NB4 (cell line): ENCODE data around the gene RHBDD3.
"Not testable (repeated sequence)": the region's sequence is repeated elsewhere in the genome, so short reads cannot be mapped to it uniquely, and the experiment has no call there.

Source experiments
- DNase-seq: peaks from one replicate; pipeline ENCODE4 v3.0.0; 2010; ENCODE audit warnings: low read depth
- H3K4me3 ChIP-seq: one replicate; pipeline ENCODE4 v1.5.1; 2011; ENCODE audit warnings: mild to moderate bottlenecking, low read depth, low read length, moderate library complexity
- MYC ChIP-seq: IDR thresholded peaks from 2 replicates; pipeline ENCODE4 v1.6.1; 2011; ENCODE audit warnings: low read depth, low read length
- POLR2A ChIP-seq: IDR thresholded peaks from 2 replicates; pipeline ENCODE4 v1.6.1; 2011; ENCODE audit warnings: mild to moderate bottlenecking; ENCODE audit not compliant: insufficient read length; ENCODE audit errors: extremely low read depth
- TF ChIP-seq, protein P1 (sequence below): IDR thresholded peaks from one replicate; pipeline ENCODE4 v1.5.1; 2012; ENCODE audit warnings: low read depth, low read length
- TF ChIP-seq, protein P2 (sequence below): IDR thresholded peaks from 2 replicates; pipeline ENCODE4 v1.6.1; 2011; ENCODE audit warnings: low read depth, low read length

The RHBDD3 gene

DNA sequence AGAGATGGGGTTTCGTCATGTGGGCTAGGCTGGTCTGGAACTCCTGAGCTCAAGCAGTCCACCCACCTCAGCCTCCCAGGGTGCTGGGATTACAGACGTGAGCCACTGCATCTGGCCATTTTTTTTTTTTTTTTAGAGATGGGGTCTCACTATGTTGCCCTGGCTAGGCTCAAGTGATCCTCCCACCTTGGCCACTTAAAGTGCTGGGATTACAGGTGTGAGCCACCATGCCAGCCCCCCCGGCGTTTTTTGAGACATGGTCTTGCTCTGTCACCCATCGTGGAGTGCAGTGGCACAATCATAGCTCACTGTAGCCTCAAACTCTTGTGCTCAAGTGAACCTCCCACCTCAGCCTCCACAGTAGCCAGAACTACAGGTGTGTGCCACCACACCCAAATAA is 16.5 kb downstream of the RHBDD3 start:
- TF ChIP-seq, protein P1, sequence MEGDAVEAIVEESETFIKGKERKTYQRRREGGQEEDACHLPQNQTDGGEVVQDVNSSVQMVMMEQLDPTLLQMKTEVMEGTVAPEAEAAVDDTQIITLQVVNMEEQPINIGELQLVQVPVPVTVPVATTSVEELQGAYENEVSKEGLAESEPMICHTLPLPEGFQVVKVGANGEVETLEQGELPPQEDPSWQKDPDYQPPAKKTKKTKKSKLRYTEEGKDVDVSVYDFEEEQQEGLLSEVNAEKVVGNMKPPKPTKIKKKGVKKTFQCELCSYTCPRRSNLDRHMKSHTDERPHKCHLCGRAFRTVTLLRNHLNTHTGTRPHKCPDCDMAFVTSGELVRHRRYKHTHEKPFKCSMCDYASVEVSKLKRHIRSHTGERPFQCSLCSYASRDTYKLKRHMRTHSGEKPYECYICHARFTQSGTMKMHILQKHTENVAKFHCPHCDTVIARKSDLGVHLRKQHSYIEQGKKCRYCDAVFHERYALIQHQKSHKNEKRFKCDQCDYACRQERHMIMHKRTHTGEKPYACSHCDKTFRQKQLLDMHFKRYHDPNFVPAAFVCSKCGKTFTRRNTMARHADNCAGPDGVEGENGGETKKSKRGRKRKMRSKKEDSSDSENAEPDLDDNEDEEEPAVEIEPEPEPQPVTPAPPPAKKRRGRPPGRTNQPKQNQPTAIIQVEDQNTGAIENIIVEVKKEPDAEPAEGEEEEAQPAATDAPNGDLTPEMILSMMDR, result no peak
- no peak for TF ChIP-seq MYC
- TF ChIP-seq, protein P2, sequence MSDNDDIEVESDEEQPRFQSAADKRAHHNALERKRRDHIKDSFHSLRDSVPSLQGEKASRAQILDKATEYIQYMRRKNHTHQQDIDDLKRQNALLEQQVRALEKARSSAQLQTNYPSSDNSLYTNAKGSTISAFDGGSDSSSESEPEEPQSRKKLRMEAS, result no peak
- no peak for TF ChIP-seq POLR2A
- no peak overlapping the region for H3K4me3 ChIP-seq
- no peak for DNase-seq

DNA sequence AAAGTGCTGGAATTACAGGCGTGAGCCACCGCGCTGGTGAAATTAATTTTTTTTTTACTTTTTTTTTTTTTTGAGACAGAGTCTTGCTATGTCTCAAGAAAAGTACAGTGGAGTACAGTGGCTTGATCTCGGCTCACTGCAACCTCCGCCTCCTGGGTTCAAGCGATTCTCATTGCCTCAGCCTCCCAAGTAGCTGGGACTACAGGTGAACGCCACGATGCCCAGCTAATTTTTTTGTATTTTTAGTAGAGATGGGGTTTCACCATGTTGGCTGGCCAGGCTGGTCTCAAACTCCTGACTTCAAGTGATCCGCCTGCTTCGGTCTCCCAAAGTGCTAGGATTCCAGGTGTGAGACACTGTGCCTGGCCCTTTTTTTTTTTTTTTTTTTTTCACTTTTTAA is 19.9 kb downstream of the RHBDD3 start:
- DNase-seq, H3K4me3 ChIP-seq: not testable (repeated sequence)

DNA sequence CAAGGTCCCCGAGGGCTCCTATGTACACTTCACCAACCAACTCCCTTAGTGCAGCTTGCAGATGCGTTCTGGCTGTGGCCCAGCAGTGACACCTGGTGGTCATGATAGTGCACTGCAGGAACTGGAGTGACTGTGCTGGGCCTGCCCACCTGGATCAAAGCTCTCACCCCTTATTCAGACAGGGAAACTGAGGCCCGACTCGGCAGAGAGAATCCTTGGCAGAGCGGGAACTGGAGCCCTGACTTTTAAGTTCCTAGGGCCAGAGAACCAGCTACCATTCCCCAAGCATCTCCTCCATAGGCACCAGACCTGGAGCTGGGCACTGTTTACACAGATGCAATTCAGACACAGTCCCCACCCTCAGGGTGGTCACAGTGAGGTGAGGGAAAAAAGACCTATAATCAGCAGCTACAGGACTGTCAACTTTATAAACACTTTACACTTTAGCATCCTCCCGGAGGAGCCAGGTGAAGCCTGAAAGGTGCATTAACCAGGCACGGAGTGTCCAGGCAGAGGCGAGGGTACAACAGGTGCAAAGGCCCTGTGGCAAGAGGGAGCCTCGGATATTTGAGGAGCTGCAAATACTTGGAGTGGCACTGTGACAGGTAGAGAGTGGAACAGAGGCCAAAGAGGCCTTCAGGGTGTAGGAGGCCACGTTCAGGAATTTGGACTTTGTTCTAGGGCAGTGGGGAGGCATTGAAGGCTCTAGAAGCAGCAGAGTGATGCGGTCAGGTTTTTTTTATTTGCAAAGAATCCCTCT is 22.0 kb downstream of the RHBDD3 start:
- TF ChIP-seq, protein P1, result peak; percentile 97
- TF ChIP-seq, protein P2, result no peak
- no peak for TF ChIP-seq MYC
- no peak overlapping the region for H3K4me3 ChIP-seq
- peak; percentile 78 for DNase-seq

DNA sequence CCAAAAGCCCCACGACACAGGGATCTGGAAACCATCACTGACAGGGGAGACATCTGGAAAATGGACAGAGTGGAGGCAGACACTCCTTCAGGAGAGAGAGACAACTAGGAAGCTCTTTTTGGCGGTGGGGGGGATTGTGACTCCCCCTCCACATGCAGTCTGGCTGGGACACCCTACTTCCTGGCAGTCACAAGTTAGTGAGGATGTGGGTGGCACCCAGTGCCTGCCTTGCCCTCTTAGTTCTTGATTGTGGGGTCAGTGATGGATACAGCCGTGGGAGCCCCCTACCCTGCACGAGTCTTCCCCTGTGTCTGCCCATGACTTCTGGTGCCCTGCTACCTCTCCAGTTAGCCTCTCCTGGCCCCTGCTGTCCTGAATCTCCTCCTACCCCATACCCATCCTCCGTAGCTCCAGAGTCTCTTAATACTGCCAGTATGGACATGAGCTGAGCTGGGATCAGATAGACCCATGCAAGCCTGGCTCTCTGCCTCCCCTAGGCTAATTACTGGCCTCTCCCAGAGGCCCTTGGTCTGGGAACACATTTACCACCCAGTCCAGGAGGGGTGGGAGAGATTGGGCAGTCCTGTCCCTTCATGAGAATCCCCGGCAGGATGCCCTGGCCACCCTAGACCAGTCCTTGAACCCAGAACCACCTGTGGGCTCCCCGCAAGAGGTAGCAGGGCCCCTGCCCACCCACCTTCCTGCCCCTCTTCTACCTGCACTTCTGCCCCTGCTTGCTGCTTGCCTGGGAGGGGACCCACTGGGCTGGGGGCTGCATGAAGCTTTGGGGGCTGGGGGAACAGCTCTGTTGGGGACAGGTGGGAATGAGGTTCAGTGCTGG is 22.8 kb downstream of the RHBDD3 start:
- TF ChIP-seq, protein P2, result no peak
- no peak for TF ChIP-seq MYC
- no peak for TF ChIP-seq POLR2A
- TF ChIP-seq, protein P1, result no peak
- H3K4me3 ChIP-seq, result no peak overlapping the region
- no peak for DNase-seq

DNA sequence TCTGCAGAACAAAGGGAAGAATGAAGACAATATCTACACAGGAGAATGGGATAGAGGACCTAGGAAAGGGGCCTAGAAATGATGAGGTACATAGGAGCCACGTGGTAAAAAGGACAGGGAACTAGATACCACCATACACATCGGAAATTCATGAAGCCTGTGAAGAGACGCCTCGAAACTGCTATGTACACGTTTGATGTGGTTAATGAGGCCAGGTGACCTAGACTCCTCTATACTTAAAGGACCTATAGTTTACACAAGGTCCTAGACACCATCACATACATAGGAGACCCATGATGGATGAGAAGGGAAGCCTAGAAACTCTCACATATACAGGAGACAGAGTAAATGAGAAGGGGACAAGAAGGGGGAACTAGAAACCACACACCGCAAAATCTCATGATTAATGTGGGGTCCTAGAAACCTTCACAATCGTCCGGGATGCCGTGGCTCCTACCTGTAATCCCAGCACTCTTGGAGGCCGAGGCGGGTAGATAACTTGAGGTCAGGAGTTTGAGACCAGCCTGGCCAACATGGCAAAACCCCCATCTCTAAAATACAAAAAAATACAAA is 23.8 kb downstream of the RHBDD3 start:
- no peak for DNase-seq
- H3K4me3 ChIP-seq, result no peak overlapping the region
- TF ChIP-seq MYC (no peak), POLR2A (no peak)
- TF ChIP-seq, protein P2, result no peak
- TF ChIP-seq, protein P1, result no peak

DNA sequence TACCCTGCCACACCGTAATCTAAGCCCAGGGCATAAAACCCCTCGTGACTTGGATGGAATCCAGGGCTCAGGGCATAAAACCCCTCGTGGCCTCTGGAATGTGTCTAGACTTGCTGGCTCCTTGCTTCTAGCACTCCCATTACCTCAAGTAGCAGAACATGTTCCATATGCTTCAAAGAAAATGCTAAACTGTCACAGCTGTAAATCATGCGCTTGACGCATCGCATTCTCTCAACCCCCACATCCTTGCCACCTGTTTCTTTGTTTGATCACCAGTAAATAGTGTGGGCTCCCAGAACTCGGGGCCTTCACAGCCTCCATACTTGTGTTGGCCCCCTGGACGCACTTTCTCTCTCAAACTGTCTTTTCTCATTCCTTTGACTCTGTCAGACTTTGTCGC is 27.3 kb downstream of the RHBDD3 start:
- DNase-seq, H3K4me3 ChIP-seq: not testable (repeated sequence)
